ENCODE measurements around the gene SDS.

Gene SDS

GRCh38 chr12:113420996-113421595, 17.4 kb upstream of the SDS start:
- Histone ChIP-seq H3K79me2 (peaks cover 2% of the 10 kb centered on the region), H3K4me3 (ENCODE audit: low read depth, low read length) (no peak overlapping the region), H3K4me2 (ENCODE audit: low read length) (no peak overlapping the region), H3K4me1 (no peaks in the 10 kb centered on the region), H3K27me3 (ENCODE audit: control insufficient read depth, insufficient read depth, low read length) (no peaks in the 10 kb centered on the region), H3K9me3 (ENCODE audit: control insufficient read depth, low read length) (no peaks in the 10 kb centered on the region), H3K27ac (no peak overlapping the region), H2AFZ (no peak overlapping the region), H3K36me3 (ENCODE audit: control insufficient read depth, insufficient read depth, low read length) (no peaks in the 10 kb centered on the region), H3K9ac (no peak overlapping the region)
- TF ChIP-seq CTCF (IDR thresholded peaks at IDR 0.05), result no peak

- H3K4me1 ChIP-seq, result no peaks in the 10 kb centered on the region
- H3K4me3 ChIP-seq (ENCODE audit: low read depth, low read length), result no peak overlapping the region
- no peaks in the 10 kb centered on the region for H3K27me3 ChIP-seq (ENCODE audit: control insufficient read depth, insufficient read depth, low read length)
- H3K9ac ChIP-seq, result no peak overlapping the region
- H3K4me2 ChIP-seq (ENCODE audit: low read length), result no peak overlapping the region
- no peaks in the 10 kb centered on the region for H3K79me2 ChIP-seq
- no peak overlapping the region for H2AFZ ChIP-seq
- no peaks in the 10 kb centered on the region for H3K9me3 ChIP-seq (ENCODE audit: control insufficient read depth, low read length)
- H3K27ac ChIP-seq, result no peak overlapping the region
- no peaks in the 10 kb centered on the region for H3K36me3 ChIP-seq (ENCODE audit: control insufficient read depth, insufficient read depth, low read length)
- no peak for TF ChIP-seq CTCF (IDR thresholded peaks at IDR 0.05)
Measured at GRCh38 chr12:113418213-113418879, 14.7 kb upstream of the SDS start.

- no peak for TF ChIP-seq CTCF (IDR thresholded peaks at IDR 0.05)
- Histone ChIP-seq H3K27me3 (ENCODE audit: control insufficient read depth, insufficient read depth, low read length) (no peaks in the 10 kb centered on the region), H3K36me3 (ENCODE audit: control insufficient read depth, insufficient read depth, low read length) (no peaks in the 10 kb centered on the region), H3K9ac (no peak overlapping the region), H3K4me1 (no peaks in the 10 kb centered on the region), H3K27ac (no peak overlapping the region), H3K4me2 (ENCODE audit: low read length) (no peak overlapping the region), H3K9me3 (ENCODE audit: control insufficient read depth, low read length) (no peaks in the 10 kb centered on the region), H3K79me2 (no peaks in the 10 kb centered on the region), H2AFZ (no peak overlapping the region), H3K4me3 (ENCODE audit: low read depth, low read length) (no peak overlapping the region)
Measured at GRCh38 chr12:113416091-113416754, 12.5 kb upstream of the SDS start.

- H3K36me3 ChIP-seq (ENCODE audit: control insufficient read depth, insufficient read depth, low read length), result no peaks in the 10 kb centered on the region
- no peak overlapping the region for H3K9ac ChIP-seq
- no peak overlapping the region for H2AFZ ChIP-seq
- H3K79me2 ChIP-seq, result no peaks in the 10 kb centered on the region
- no peak overlapping the region for H3K4me2 ChIP-seq (ENCODE audit: low read length)
- no peaks in the 10 kb centered on the region for H3K4me1 ChIP-seq
- H3K27me3 ChIP-seq (ENCODE audit: control insufficient read depth, insufficient read depth, low read length), result no peaks in the 10 kb centered on the region
- H3K27ac ChIP-seq, result no peak overlapping the region
- no peak for TF ChIP-seq CTCF (IDR thresholded peaks at IDR 0.05)
- H3K9me3 ChIP-seq (ENCODE audit: control insufficient read depth, low read length), result no peaks in the 10 kb centered on the region
- no peak overlapping the region for H3K4me3 ChIP-seq (ENCODE audit: low read depth, low read length)
Measured at GRCh38 chr12:113414519-113415038, 10.9 kb upstream of the SDS start.
